GM12873 (cell line): ENCODE measurements around the gene SPEG.

Experiments used
- TF ChIP-seq, protein P1 (sequence below): IDR thresholded peaks from 2 replicates; pipeline ENCODE4 v1.5.1; 2012; ENCODE audit warnings: low read depth, mild to moderate bottlenecking, moderate library complexity, low read length, control low read depth; ENCODE audit not compliant: insufficient read depth; ENCODE audit errors: missing control alignments

Gene SPEG

DNA sequence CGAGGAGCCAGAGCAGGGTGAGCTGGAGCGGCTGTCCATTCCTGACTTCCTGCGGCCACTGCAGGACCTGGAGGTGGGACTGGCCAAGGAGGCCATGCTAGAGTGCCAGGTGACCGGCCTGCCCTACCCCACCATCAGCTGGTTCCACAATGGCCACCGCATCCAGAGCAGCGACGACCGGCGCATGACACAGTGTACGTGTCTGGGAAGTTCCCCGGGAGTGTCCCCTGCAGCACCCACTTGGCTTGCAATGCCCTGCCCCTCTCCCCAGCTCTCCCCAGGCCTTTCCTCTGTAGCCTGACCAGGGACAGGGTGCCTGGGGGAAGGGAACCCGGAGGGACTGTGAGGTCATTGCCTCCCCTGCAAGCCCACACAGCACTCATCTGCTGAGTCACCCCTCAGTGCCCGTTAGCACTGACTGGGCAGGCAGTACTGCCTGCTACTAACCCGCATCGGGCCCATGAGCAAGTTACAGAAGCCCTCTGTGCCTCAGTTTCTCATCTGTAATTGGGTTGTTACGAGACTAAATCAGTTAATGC, 34.6 kb downstream of the SPEG start:
- TF ChIP-seq, protein P1, sequence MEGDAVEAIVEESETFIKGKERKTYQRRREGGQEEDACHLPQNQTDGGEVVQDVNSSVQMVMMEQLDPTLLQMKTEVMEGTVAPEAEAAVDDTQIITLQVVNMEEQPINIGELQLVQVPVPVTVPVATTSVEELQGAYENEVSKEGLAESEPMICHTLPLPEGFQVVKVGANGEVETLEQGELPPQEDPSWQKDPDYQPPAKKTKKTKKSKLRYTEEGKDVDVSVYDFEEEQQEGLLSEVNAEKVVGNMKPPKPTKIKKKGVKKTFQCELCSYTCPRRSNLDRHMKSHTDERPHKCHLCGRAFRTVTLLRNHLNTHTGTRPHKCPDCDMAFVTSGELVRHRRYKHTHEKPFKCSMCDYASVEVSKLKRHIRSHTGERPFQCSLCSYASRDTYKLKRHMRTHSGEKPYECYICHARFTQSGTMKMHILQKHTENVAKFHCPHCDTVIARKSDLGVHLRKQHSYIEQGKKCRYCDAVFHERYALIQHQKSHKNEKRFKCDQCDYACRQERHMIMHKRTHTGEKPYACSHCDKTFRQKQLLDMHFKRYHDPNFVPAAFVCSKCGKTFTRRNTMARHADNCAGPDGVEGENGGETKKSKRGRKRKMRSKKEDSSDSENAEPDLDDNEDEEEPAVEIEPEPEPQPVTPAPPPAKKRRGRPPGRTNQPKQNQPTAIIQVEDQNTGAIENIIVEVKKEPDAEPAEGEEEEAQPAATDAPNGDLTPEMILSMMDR: no peak

DNA sequence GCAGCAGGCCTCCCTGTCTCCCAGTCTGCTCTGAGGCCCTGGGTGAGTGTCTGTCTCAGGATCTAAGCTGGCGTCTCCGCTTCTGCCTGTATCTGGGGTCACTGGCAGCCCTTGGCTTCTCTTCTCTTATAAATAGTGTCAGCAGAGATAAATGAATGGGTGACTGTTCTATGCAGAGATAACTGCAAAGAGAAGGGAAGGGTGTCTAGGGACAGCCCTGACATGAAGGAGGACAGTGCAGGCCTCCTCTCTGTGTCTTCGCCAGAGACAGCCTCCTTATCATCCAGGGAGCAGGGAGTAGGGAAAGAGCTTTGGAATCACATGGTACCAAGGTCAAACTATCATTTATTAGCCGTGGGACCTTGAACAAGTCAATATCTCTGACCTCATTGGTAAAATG, 35.8 kb downstream of the SPEG start:
- TF ChIP-seq, protein P1: no peak

GRCh38 chr2:219471476-219472371, 37.1 kb downstream of the SPEG start:
- TF ChIP-seq, protein P1: no peak

GRCh38 chr2:219472629-219473187, 38.1 kb downstream of the SPEG start:
- TF ChIP-seq, protein P1: no peak

GRCh38 chr2:219473511-219473910, 38.9 kb downstream of the SPEG start:
- TF ChIP-seq, protein P1: no peak

DNA sequence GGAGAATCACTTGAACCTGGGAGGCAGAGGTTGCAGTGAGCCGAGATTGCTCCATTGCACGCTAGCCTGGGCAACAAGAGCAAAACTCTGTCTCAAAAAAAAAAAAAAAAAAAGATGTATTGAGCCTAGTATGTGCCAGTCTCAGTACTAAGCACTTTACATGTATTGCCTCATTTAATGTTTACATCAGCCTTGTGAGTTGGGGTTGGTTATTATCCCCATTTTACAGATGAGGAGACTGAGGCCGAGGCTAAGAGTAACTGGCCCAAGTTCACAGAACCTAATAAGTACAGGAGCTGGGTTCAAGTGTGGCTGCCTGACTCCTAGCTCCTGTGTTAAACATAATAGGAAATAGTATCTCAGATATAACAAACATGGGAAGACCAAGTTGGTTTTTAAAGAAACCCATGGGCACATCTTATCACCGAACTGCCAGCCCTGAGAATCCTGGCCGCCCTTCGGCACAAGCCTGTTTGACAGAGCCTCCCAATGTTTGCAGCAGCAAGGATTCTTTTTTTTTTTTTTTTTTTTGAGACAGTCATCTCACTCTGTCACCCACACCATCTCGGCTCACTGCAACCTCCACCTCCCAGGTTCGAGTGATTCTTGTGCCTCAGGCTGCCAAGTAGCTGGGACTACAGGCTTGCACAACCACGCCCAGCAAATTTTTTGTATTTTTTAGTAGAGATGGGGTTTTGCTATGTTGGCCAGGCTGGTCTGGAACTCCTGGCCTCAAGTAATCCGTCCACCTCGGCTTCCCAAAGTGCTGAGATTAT, 39.8 kb downstream of the SPEG start:
- TF ChIP-seq, protein P1: no peak

DNA sequence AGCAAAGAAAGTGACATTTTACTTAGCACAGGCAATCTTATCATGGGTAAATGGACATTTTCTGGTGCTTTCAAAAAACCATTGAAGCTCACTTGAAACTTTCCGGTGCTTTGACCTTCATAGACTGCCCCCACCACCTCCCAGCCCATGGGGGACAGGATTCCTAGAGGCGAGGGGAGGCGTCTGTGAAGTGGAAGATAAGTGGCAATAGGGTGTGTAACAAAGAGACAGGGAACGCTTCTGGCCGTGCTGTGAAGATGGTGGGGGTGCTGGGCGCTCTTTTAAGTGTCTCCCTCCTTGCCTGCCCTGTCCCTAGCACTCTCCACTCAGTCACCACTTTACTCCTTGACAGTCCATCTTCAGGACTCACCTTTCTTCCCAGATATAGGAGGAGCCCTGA, 40.6 kb downstream of the SPEG start:
- TF ChIP-seq, protein P1: no peak
